ENCODE results near the gene KRTDAP.

The KRTDAP gene

DNA sequence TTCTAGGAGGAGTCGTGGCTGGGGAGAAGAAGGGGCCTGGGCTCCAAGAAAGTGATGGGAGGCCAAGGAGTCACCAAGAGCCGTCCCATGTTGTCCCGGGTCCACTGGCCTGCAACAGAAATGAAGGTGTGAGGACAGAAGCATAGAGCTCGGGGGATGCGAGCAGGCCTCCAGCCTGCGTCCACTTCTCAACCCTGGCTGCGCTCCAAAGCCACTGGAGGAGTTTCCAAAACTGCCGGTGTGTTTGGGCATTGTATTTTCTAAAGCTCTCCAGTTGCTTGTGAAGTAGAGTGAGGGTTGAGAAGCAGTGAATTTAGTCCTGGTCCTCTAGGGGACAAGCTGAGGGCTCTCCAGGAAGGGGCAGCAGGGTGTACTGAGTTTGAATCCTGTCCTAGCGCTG, 29.2 kb downstream of the KRTDAP start:
- H3K4me3 ChIP-seq (ENCODE audit: low read length) = no peak overlapping the region
- TF ChIP-seq, protein P1, sequence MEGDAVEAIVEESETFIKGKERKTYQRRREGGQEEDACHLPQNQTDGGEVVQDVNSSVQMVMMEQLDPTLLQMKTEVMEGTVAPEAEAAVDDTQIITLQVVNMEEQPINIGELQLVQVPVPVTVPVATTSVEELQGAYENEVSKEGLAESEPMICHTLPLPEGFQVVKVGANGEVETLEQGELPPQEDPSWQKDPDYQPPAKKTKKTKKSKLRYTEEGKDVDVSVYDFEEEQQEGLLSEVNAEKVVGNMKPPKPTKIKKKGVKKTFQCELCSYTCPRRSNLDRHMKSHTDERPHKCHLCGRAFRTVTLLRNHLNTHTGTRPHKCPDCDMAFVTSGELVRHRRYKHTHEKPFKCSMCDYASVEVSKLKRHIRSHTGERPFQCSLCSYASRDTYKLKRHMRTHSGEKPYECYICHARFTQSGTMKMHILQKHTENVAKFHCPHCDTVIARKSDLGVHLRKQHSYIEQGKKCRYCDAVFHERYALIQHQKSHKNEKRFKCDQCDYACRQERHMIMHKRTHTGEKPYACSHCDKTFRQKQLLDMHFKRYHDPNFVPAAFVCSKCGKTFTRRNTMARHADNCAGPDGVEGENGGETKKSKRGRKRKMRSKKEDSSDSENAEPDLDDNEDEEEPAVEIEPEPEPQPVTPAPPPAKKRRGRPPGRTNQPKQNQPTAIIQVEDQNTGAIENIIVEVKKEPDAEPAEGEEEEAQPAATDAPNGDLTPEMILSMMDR (IDR thresholded peaks at IDR 0.05; ENCODE audit: insufficient read depth, low read depth, low read length, missing control alignments) = no peak
- no peak for DNase-seq (ENCODE audit: low read depth)

- TF ChIP-seq, protein P1 (IDR thresholded peaks at IDR 0.05; ENCODE audit: insufficient read depth, low read depth, low read length, missing control alignments) = no peak
- DNase-seq (ENCODE audit: low read depth) = no peak
- H3K4me3 ChIP-seq (ENCODE audit: low read length) = no peak overlapping the region
These were observed 29.7 kb downstream of the KRTDAP start for GRCh38 chr19:35460608-35461007.

DNA sequence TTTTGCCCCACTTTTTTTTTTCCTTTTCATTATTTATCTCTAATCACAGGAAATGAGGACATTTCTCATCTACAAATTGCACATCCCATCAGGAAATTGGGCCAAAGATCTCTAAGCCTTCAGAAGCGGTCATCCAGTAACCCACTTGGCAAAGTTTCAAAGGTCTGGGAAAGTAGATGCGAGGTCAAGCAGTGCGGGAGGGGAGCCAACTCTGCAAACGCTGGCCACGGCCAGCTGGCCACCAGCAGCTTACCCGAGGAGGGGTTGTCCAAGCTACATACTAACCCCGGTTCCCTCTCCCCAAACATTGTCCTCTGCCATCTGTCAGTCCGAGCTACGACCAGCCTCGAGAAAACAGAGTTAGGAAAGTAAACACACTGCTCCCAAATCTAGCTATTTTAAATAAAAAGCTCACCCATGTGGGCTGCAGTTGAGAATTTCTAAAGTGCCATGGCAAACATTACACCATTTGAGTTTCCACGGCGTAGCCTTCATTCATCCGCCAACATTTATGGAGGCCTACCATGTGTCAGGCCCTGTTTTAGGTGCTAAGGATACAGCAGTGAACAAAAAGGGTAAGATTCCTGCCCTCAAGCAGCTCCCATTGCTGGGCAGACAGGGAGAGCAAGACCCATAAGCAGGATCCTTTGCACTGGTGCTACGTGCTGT, 30.7 kb downstream of the KRTDAP start:
- TF ChIP-seq, protein P1 (IDR thresholded peaks at IDR 0.05; ENCODE audit: insufficient read depth, low read depth, low read length, missing control alignments) = no peak
- no peak for DNase-seq (ENCODE audit: low read depth)

GRCh38 chr19:35458731-35459391, 31.4 kb downstream of the KRTDAP start:
- TF ChIP-seq, protein P1 (IDR thresholded peaks at IDR 0.05; ENCODE audit: insufficient read depth, low read depth, low read length, missing control alignments) = no peak

More for the DNA sequence above, 30.7 kb downstream of the KRTDAP start:
- no peak overlapping the region for H3K4me3 ChIP-seq (ENCODE audit: low read length)

DNA sequence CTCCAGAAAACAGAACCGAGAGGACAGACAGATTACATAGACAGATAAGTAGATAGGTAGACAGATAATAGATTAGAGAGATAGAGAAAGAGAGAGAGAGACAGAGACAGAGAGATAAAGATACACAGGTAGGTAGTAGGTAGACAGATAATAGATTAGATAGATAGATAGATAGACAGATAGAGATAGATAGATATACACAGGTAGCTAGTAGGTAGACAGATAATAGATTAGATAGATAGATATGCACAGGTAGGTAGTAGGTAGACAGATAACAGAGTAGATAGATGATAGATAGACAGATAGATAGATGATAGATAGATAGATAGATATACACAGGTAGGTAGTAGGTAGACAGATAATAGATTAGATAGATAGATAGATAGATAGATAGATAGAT, 32.1 kb downstream of the KRTDAP start:
- DNase-seq (ENCODE audit: low read depth) = no peak
- TF ChIP-seq, protein P1 (IDR thresholded peaks at IDR 0.05; ENCODE audit: insufficient read depth, low read depth, low read length, missing control alignments) = no peak
- H3K4me3 ChIP-seq (ENCODE audit: low read length) = no peak overlapping the region

More at GRCh38 chr19:35458731-35459391, 31.4 kb downstream of the KRTDAP start:
- no peak overlapping the region for H3K4me3 ChIP-seq (ENCODE audit: low read length)
- no peak for DNase-seq (ENCODE audit: low read depth)

- DNase-seq (ENCODE audit: low read depth) = no peak
- H3K4me3 ChIP-seq (ENCODE audit: low read length) = no peak overlapping the region
- TF ChIP-seq, protein P1 (IDR thresholded peaks at IDR 0.05; ENCODE audit: insufficient read depth, low read depth, low read length, missing control alignments) = no peak
These were observed 33.1 kb downstream of the KRTDAP start for GRCh38 chr19:35457173-35457572.

Data from epithelial cell of esophagus (primary cell).